NCI-H2107 treated with DMSO at 0.1 percent for 48 hours (cell line): Measurements from ENCODE around the gene KRT6B.
A peak's percentile ranks its signal among the peaks of the same experiment; 100 is the strongest.
"Not testable (repeated sequence)": the region's sequence is repeated elsewhere in the genome, so short reads cannot be mapped to it uniquely, and the experiment has no call there.

Experiments used
- DNase-seq: peaks from one replicate; lab custom pipeline; 2025; ENCODE audit not compliant: unreplicated experiment; lab: John Stamatoyannopoulos, UW

The KRT6B gene

GRCh38 chr12:52414936-52415335 lies 37.0 kb downstream of the KRT6B start:
- no peak for DNase-seq

GRCh38 chr12:52413782-52414345 lies 38.1 kb downstream of the KRT6B start:
- no peak for DNase-seq

GRCh38 chr12:52413202-52413601 lies 38.7 kb downstream of the KRT6B start:
- DNase-seq = no peak

GRCh38 chr12:52411815-52412214 lies 40.1 kb downstream of the KRT6B start:
- no peak for DNase-seq

- DNase-seq = not testable (repeated sequence)
These were observed 41.2 kb downstream of the KRT6B start for GRCh38 chr12:52410589-52411248.

- no peak for DNase-seq
These were observed 44.0 kb downstream of the KRT6B start for GRCh38 chr12:52407918-52408317.

GRCh38 chr12:52405922-52406385 lies 46.0 kb downstream of the KRT6B start, which contains the start of gene KRT82:
Gene KRT82 (minus strand): TSS chr12:52406335. CDS start chr12:52406277, 58 bp downstream.
- no peak for DNase-seq

- no peak for DNase-seq
These were observed 47.0 kb downstream of the KRT6B start for GRCh38 chr12:52404951-52405350.

- no peak for DNase-seq
These were observed 48.4 kb downstream of the KRT6B start for GRCh38 chr12:52403561-52403960.

- DNase-seq = peak; percentile 35
These were observed 48.9 kb downstream of the KRT6B start for GRCh38 chr12:52402873-52403540.

GRCh38 chr12:52402377-52402776 lies 49.6 kb downstream of the KRT6B start:
- no peak for DNase-seq

- DNase-seq = no peak
These were observed 50.0 kb downstream of the KRT6B start for GRCh38 chr12:52401926-52402325.

GRCh38 chr12:52401526-52401925 lies 50.4 kb downstream of the KRT6B start:
- DNase-seq = no peak

- DNase-seq = no peak
These were observed 51.0 kb downstream of the KRT6B start for GRCh38 chr12:52400906-52401305.

GRCh38 chr12:52399756-52400155 lies 52.2 kb downstream of the KRT6B start:
- DNase-seq = no peak

- DNase-seq = no peak
These were observed 53.8 kb downstream of the KRT6B start for GRCh38 chr12:52398176-52398575.

GRCh38 chr12:52396656-52397055 lies 55.3 kb downstream of the KRT6B start:
- no peak for DNase-seq
